GF-D8 (cell line): ENCODE results near the gene RPS15.
"Not testable (repeated sequence)": the region's sequence is repeated elsewhere in the genome, so short reads cannot be mapped to it uniquely, and the experiment has no call there.

ENCODE experiments used
- DNase-seq: peaks from one replicate; lab custom pipeline; 2025; lab: John Stamatoyannopoulos, UW

RPS15 gene

GRCh38 chr19:1402411-1403070, 35.7 kb upstream of the RPS15 start:
- DNase-seq, result no peak

DNA sequence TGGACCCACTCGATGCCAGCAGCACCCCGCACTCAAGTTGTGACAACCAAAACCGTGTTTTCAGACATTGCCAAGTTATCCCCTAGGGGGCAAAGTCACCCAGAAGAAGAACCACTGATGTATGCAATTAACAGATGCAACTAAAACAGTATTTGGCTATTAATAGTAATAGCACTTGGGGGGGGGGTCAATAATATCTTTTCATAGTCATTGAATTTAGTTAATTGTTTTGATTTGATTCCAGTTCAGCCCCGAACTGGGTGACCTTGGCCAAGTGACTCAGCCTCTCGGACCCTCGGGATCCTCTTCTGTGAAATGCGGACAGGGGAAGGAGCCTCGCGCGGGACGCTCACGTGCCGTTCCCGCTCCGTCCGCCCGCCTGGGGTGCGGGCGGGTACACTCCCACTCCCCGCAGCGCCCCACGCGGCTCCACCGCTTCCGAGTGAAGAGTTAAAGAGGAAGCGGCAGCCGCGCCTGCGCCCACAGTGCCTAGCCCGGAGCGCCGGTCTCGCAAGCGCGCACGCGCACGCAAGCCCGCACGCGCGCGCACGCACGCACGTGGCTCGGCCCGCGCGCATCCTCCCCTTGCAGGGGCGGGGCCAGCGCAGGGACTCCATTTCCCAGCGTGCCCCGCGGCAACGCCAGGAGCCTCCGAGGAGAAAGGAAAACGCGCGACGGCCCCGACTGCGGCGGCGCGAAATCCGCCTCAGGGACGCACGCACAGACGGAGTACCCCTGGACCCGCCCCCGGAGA, 31.2 kb upstream of the RPS15 start:
- peak; percentile 92 for DNase-seq

- DNase-seq, result no peak
Measured at GRCh38 chr19:1407528-1408299, 30.5 kb upstream of the RPS15 start, which contains the start of gene DAZAP1. DAZAP1 (plus strand) TSS chr19:1407586; CDS start chr19:1407774, 188 bp downstream.

DNA sequence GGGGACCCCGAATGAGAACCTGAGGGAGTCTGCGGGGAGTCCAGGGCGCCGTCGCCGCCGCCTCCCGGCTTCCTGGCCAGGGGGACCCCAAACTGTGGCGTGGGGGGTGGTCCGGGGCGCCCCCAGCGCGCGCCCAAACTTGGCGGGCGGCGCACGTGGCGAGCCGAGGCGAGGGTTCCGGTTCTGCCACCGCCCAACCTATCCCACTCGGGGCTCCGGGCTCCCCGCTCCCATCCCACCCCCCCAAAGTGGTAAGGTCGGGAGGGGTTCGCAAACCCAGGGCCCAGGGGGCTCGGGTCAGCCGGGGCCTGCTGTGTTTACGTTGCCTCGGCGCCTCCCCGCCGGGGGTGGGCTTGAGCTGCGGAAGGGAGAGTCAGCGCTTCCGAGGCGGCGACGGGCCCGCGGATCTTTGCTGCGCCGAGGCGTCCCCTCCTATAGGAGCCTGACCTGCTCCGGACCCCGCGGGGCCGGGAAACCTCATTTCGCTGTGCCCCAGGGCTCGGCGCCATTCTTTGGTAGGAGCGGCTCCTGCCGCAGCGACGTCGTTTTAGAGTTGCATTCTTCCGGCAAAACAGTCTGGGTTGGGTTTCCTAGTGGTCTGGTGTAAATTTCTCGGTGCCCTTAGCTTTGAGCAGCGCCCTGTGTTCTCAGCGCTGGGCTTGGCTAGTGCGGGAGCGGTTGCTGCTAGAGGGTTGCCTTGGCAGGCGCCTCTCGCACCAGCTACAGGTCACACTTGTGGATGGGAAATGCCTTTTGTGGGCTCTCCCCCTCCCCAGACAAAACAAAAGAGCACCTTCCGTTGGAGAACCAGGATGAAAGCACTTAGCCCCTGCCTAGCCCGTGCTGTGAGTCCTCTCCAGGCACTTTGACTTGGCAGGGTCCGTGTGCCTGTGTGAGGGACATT, 29.6 kb upstream of the RPS15 start:
- DNase-seq, result no peak

DNA sequence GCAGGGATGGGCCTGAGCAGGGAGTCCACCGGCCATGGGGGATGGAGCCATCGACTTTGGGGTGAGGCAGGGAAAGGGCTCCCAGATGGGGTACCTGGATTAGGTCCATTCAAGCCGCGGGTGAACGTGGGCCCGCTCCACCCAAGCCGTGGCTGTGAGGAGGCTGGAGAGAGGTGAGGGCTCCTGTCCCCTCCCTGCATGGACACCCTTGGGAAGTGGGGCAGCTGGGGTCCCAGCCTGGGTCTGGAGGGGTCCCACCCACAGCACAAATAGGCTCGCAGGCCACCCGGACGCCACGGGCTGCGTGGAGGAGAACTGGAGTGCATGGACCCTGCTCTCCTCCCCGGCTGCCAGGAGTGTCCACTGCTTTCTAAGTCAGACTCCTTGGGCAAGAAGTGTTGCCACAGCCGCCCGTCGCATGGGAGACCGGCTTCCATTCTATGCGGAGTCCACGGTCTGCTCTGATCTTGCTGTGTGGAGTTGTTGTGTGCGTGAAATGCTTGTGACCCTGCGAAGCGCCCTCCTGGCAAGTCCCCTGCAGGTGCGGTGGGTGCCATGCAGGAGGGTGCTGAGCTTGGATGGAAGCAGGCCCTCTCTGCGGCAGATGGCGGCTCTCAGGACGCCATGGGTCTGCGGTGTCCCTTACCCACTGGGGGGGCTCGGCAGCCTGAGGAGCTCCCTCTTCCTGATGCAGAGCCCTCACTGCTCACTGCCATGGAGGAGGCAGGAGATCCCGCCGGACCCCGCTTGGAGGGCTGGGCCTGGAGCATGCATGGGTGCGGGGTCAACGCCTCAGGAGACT, 28.8 kb upstream of the RPS15 start:
- no peak for DNase-seq

GRCh38 chr19:1410136-1410786, 27.9 kb upstream of the RPS15 start:
- no peak for DNase-seq

DNA sequence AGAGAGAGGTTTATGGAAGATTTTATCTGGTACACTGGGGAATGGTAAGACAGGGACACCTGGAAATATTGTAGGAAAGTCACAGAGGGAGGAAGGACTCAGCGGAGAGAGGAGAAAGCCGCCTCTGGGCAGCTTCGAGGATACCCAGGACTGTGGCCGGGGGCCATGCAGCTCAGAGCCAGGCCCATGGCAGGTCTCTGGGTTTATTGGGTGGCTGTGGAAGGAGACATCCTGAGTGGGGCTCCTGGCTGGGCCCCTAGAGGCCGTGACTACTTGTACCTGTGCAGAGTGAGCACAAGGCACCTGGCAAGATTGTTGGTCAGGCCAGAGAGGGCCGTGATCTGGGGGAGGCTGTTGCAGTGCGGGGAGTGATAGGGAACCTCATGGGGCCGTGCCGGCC, 27.4 kb upstream of the RPS15 start:
- no peak for DNase-seq

GRCh38 chr19:1411255-1412191, 26.7 kb upstream of the RPS15 start:
- DNase-seq, result no peak

- no peak for DNase-seq
Measured at GRCh38 chr19:1412323-1412923, 25.8 kb upstream of the RPS15 start.

- no peak for DNase-seq
Measured at GRCh38 chr19:1412995-1413800, 25.0 kb upstream of the RPS15 start.

- DNase-seq, result no peak
Measured at GRCh38 chr19:1416014-1416841, 22.0 kb upstream of the RPS15 start.

GRCh38 chr19:1417145-1417544, 21.1 kb upstream of the RPS15 start:
- no peak for DNase-seq

- DNase-seq, result no peak
Measured at GRCh38 chr19:1417681-1418495, 20.3 kb upstream of the RPS15 start.

DNA sequence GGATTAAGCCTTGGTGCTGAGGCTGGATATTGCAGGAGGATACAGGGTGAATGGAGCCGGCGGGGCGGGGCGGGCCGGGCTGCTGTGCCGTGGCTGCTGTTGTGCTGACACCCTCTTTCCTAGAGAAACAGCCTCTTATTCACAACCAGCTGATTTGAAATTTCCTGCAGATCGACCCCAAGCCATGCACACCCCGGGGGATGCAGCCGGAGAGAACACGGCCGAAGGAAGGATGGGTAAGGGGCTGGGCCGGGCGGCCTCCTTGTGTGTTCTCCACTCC, 19.8 kb upstream of the RPS15 start:
- no peak for DNase-seq

DNA sequence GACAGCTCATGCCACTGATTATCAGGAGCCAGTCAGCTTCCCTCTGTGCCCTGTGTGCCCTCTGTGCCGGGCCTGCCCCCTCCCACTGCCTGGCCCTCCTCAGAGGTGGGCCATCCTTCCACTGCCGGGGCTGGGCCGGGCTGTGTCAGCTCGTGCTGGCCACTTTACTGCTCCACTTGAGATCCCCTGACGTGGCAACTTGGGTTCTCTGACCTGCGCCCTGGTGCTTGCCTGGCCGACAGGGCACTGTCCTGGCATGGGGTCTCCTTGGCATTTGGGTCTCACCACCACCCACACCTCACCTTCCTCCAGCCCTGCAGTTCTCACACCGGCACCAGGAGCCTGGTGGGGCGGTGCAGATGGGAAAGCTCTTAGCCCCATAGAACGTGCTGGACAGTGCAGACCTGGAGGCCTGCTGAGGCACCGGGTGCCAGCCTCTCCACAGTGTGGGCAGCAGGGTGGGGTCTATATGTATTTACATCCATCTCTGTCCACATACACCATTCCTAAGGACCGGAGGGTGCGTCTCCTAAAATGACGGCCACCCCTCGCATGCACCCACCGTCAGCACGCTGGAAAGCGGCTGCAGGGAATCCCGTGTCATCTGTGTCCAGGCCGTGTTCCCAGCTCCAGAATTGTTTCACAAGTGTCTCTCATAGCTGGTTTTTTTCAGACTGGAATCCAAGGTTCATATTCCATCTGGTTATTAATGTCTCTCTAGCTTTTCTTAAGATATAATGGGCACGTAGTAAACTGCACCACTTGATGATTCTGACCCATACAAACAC, 19.1 kb upstream of the RPS15 start:
- DNase-seq, result no peak

GRCh38 chr19:1420085-1420484, 18.1 kb upstream of the RPS15 start:
- DNase-seq, result not testable (repeated sequence)
